Chondrocyte (in vitro differentiated cells): ENCODE results near the gene RTL10. TPM values are rescaled to one million over a fixed set of nuclear protein-coding genes. Genes with fewer than 3 reads are reported as not detected.

ENCODE experiments used
- DNase-seq: peaks from one replicate; pipeline ENCODE4 v3.0.0; 2021; ENCODE audit warnings: mixed read lengths, low spot score
- H3K27ac Mint-ChIP-seq: one replicate; pipeline ENCODE4 v1.8.0; 2021; ENCODE audit warnings: mild to moderate bottlenecking, moderate library complexity, mixed read lengths; ENCODE audit not compliant: unreplicated experiment
- H3K27me3 Mint-ChIP-seq: 2 replicates; pipeline ENCODE4 v1.8.0; 2021; ENCODE audit warnings: low read depth, mixed read lengths
- H3K36me3 Mint-ChIP-seq: 2 replicates; pipeline ENCODE4 v1.8.0; 2021; ENCODE audit warnings: low read depth, mixed read lengths
- H3K4me1 Mint-ChIP-seq: 2 replicates; pipeline ENCODE4 v1.8.0; 2021; ENCODE audit warnings: low read depth, mild to moderate bottlenecking, mixed read lengths
- H3K4me3 Mint-ChIP-seq: one replicate; pipeline ENCODE4 v1.8.0; 2021; ENCODE audit warnings: mild to moderate bottlenecking, moderate library complexity, mixed read lengths; ENCODE audit not compliant: unreplicated experiment
- H3K9me3 Mint-ChIP-seq: 2 replicates; pipeline ENCODE4 v1.8.0; 2021; ENCODE audit warnings: low read depth, mixed read lengths
- CTCF ChIP-seq: fragments of 200-600 bp; sonication (generic); IDR thresholded peaks from 2 replicates; pipeline ENCODE4 v1.5.0; 2021; ENCODE audit warnings: antibody characterized with exemption, mild to moderate bottlenecking, moderate library complexity
- total RNA-seq: library from RNA; stranded (reverse); gene quantifications from 3 replicates; pipeline ENCODE4 v1.2.1, GENCODE V29; 2021

RTL10 gene
- total RNA-seq, 1 donor from 2014 or later = 15.6 TPM

- no peak overlapping the region for H3K27ac Mint-ChIP-seq
- H3K27me3 Mint-ChIP-seq = no peaks in the 10 kb centered on the region
- peaks cover 13% of the 10 kb centered on the region for H3K4me1 Mint-ChIP-seq
- no peaks in the 10 kb centered on the region for H3K9me3 Mint-ChIP-seq
- H3K4me3 Mint-ChIP-seq = no peak overlapping the region
- DNase-seq = no peak
- no peak for TF ChIP-seq CTCF
- peaks cover 4% of the 10 kb centered on the region for H3K36me3 Mint-ChIP-seq
These were observed 42.1 kb upstream of the RTL10 start for GRCh38 chr22:19896665-19897355.

DNA sequence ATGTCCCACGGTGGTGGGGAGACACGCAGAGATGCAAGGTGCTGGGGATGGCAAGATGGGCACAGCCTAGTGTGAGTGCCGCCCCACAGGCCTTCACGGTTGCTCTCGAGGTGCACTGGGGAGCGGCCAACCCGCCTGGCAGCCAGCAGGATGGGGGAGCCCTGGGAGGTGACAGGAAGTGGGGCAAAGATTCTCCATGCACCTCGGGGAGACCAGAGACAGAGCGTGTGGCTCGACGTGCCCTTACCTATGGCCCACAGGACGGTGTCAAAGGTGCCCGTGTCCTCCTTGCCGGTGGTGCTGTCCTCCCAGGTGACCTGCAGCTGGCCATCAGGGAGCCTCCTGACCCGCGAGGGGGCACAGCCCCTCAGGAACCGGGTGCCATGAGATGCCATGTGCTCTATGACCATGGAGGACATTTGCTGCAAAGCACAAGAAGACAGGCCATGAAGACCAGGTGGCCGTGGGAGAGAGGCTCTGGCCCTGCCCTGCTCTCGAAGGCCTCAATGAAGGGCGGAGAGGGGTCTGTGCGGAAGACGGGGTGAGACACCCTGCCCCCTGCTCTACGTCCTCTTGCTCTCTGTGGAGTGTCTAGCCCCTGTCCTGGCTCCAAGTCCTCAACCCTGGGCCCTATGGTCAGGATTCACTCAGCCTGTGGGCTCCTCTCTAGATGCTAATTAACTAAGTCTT is 40.6 kb upstream of the RTL10 start:
- H3K36me3 Mint-ChIP-seq = peaks cover 4% of the 10 kb centered on the region
- no peak overlapping the region for H3K27ac Mint-ChIP-seq
- no peaks in the 10 kb centered on the region for H3K9me3 Mint-ChIP-seq
- no peak for TF ChIP-seq CTCF
- H3K27me3 Mint-ChIP-seq = no peaks in the 10 kb centered on the region
- no peak for DNase-seq
- H3K4me3 Mint-ChIP-seq = no peak overlapping the region
- peaks cover 23% of the 10 kb centered on the region for H3K4me1 Mint-ChIP-seq

GRCh38 chr22:19893363-19893762 is 38.7 kb upstream of the RTL10 start:
- TF ChIP-seq CTCF = no peak
- Mint-ChIP-seq H3K27me3 (no peaks in the 10 kb centered on the region), H3K4me3 (no peak overlapping the region), H3K27ac (no peak overlapping the region), H3K36me3 (peaks cover 2% of the 10 kb centered on the region), H3K9me3 (no peaks in the 10 kb centered on the region), H3K4me1 (peaks cover 23% of the 10 kb centered on the region)
- no peak for DNase-seq

GRCh38 chr22:19892925-19893324 is 38.3 kb upstream of the RTL10 start:
- no peaks in the 10 kb centered on the region for H3K27me3 Mint-ChIP-seq
- H3K36me3 Mint-ChIP-seq = peaks cover 2% of the 10 kb centered on the region
- peaks cover 23% of the 10 kb centered on the region for H3K4me1 Mint-ChIP-seq
- no peak for DNase-seq
- no peak overlapping the region for H3K4me3 Mint-ChIP-seq
- H3K9me3 Mint-ChIP-seq = no peaks in the 10 kb centered on the region
- H3K27ac Mint-ChIP-seq = no peak overlapping the region
- no peak for TF ChIP-seq CTCF

- no peaks in the 10 kb centered on the region for H3K9me3 Mint-ChIP-seq
- H3K4me1 Mint-ChIP-seq = peaks cover 23% of the 10 kb centered on the region
- DNase-seq = no peak
- H3K27me3 Mint-ChIP-seq = no peaks in the 10 kb centered on the region
- H3K36me3 Mint-ChIP-seq = peaks cover under 1% of the 10 kb centered on the region
- peak overlapping the region; percentile 47 for H3K27ac Mint-ChIP-seq
- no peak for TF ChIP-seq CTCF
- H3K4me3 Mint-ChIP-seq = no peak overlapping the region
These were observed 37.7 kb upstream of the RTL10 start for GRCh38 chr22:19892257-19892879.
